Calu3 (cell line): ENCODE measurements around the gene LATS2. TPM values are rescaled to one million over a fixed set of nuclear protein-coding genes. Genes with fewer than 3 reads are reported as not detected.
A peak's percentile ranks its signal among the peaks of the same experiment; 100 is the strongest.

Experiments used
- BruUV-seq: library from RNA; stranded (reverse); fragments of 400-500 nt; replicated peaks from 2 replicates; lab custom pipeline; 2021; lab: Mats Ljungman, UMichigan
- CTCF ChIA-PET: fragments of 300-600 bp; sonication (Branson Sonifier 250); formaldehyde crosslinking; loops from one replicate; lab custom pipeline; 2022; ENCODE audit warnings: antibody characterized with exemption; lab: Charles Lee
- DNase-seq: peaks from one replicate; pipeline ENCODE4 v3.0.0; 2022
- H3K27ac Mint-ChIP-seq: one replicate; pipeline ENCODE4 v1.8.0; 2022; ENCODE audit warnings: mixed read lengths; ENCODE audit not compliant: unreplicated experiment
- H3K27me3 Mint-ChIP-seq: one replicate; pipeline ENCODE4 v1.8.0; 2022; ENCODE audit warnings: mixed read lengths; ENCODE audit not compliant: unreplicated experiment
- H3K36me3 Mint-ChIP-seq: one replicate; pipeline ENCODE4 v1.8.0; 2022; ENCODE audit warnings: mild to moderate bottlenecking, moderate library complexity, mixed read lengths; ENCODE audit not compliant: insufficient read depth, unreplicated experiment
- H3K4me1 Mint-ChIP-seq: one replicate; pipeline ENCODE4 v1.8.0; 2022; ENCODE audit warnings: mild to moderate bottlenecking, low read depth, mixed read lengths; ENCODE audit not compliant: unreplicated experiment
- H3K4me3 Mint-ChIP-seq: one replicate; pipeline ENCODE4 v1.8.0; 2022; ENCODE audit warnings: mild to moderate bottlenecking, low read depth, moderate library complexity, mixed read lengths; ENCODE audit not compliant: unreplicated experiment
- H3K9me3 Mint-ChIP-seq: one replicate; pipeline ENCODE4 v1.8.0; 2022; ENCODE audit warnings: low read depth, mixed read lengths; ENCODE audit not compliant: unreplicated experiment
- CTCF ChIP-seq: fragments of 200-600 bp; IDR thresholded peaks from one replicate; pipeline ENCODE4 v1.8.0; 2022; ENCODE audit warnings: antibody characterized with exemption; ENCODE audit not compliant: unreplicated experiment
- intact Hi-C: fragments of 100-400 bp; cut with micrococcal nuclease; formaldehyde crosslinking; loops from one replicate; pipeline ENCODE4 v1.10.0; 2022; ENCODE audit not compliant: unreplicated experiment
- total RNA-seq: library from RNA; stranded (reverse); gene quantifications from 2 replicates; pipeline ENCODE4 v1.2.3, GENCODE V29; 2022

The LATS2 gene
- total RNA-seq, 1 experiment from 2014 or later = 19.3 TPM

- H3K4me1 Mint-ChIP-seq = peaks cover 25% of the 10 kb centered on the region
- no peaks in the 10 kb centered on the region for H3K9me3 Mint-ChIP-seq
These were observed 69.5 kb downstream of the LATS2 start for GRCh38 chr13:20991741-20992520.

GRCh38 chr13:20990910-20991525 lies 70.4 kb downstream of the LATS2 start:
- no peak for TF ChIP-seq CTCF
- H3K4me1 Mint-ChIP-seq = peaks cover 24% of the 10 kb centered on the region
- no peaks in the 10 kb centered on the region for H3K9me3 Mint-ChIP-seq
- peaks cover 13% of the 10 kb centered on the region for H3K36me3 Mint-ChIP-seq
- H3K27me3 Mint-ChIP-seq = no peaks in the 10 kb centered on the region
- intact Hi-C loops = no loop called here
- DNase-seq = no peak
- H3K27ac Mint-ChIP-seq = no peak overlapping the region
- no peak overlapping the region for H3K4me3 Mint-ChIP-seq
- no TSS peak for BruUV-seq
- CTCF ChIA-PET = no interaction called here

More at GRCh38 chr13:20991741-20992520, 69.5 kb downstream of the LATS2 start:
- peak overlapping the region; percentile 34 for H3K27ac Mint-ChIP-seq
- DNase-seq = no peak
- peaks cover 13% of the 10 kb centered on the region for H3K36me3 Mint-ChIP-seq
- intact Hi-C loops = no loop called here
- no TSS peak for BruUV-seq
- no peaks in the 10 kb centered on the region for H3K27me3 Mint-ChIP-seq
- CTCF ChIA-PET = interaction anchor here (0.6 kb wide), 1 partner anchor 1126 kb away, joined by 3 read pairs; no protein-coding TSS in a partner anchor
- no peak overlapping the region for H3K4me3 Mint-ChIP-seq
- TF ChIP-seq CTCF = no peak

GRCh38 chr13:20989656-20990321 lies 71.6 kb downstream of the LATS2 start:
- Mint-ChIP-seq H3K4me1 (peaks cover 13% of the 10 kb centered on the region), H3K36me3 (peaks cover 13% of the 10 kb centered on the region), H3K4me3 (no peak overlapping the region), H3K27me3 (no peaks in the 10 kb centered on the region), H3K9me3 (no peaks in the 10 kb centered on the region), H3K27ac (no peak overlapping the region)
- no TSS peak for BruUV-seq
- TF ChIP-seq CTCF = no peak
- CTCF ChIA-PET = interaction anchor here (0.7 kb wide), 1 partner anchor 1034 kb away, joined by 3 read pairs; no protein-coding TSS in a partner anchor
- intact Hi-C loops = no loop called here
- DNase-seq = no peak

GRCh38 chr13:20988909-20989655 lies 72.3 kb downstream of the LATS2 start:
- peaks cover 11% of the 10 kb centered on the region for H3K4me1 Mint-ChIP-seq
- TF ChIP-seq CTCF = no peak
- CTCF ChIA-PET = no interaction called here
- DNase-seq = no peak
- no peaks in the 10 kb centered on the region for H3K27me3 Mint-ChIP-seq
- intact Hi-C loops = no loop called here
- H3K27ac Mint-ChIP-seq = no peak overlapping the region
- no TSS peak for BruUV-seq
- no peak overlapping the region for H3K4me3 Mint-ChIP-seq
- H3K36me3 Mint-ChIP-seq = peaks cover 15% of the 10 kb centered on the region
- H3K9me3 Mint-ChIP-seq = no peaks in the 10 kb centered on the region
